Tibial artery (tissue), 4 donors: ENCODE data around the gene SLC17A1.

Experiments used
- DNase-seq, 2 donors: peaks; one replicate each; pipeline ENCODE4 v3.0.0-alpha.2; 2019
- H3K27ac ChIP-seq, 2 donors: fragments of 200-600 bp; sonication (generic) in 1 of 2; 1 replicate in 1 of 2; 2 replicates in 1 of 2; pipeline ENCODE4 v1.5.1; 2018 to 2019; ENCODE audit warnings: mild to moderate bottlenecking in 1 of 2
- H3K27me3 ChIP-seq, 2 donors: fragments of 200-600 bp; sonication (generic) in 1 of 2; one replicate each; pipeline versions ENCODE4 v1.5.1 to v1.6.0; 2016 to 2019
- H3K36me3 ChIP-seq, 3 donors: fragments of 200-600 bp; sonication (generic) in 2 of 3; one replicate each; pipeline ENCODE4 v1.5.1; 2016 to 2019; ENCODE audit warnings: mild to moderate bottlenecking in 2 of 3
- H3K4me1 ChIP-seq, 4 donors: fragments of 200-600 bp; sonication (generic) in 2 of 4; 1 replicate in 3 of 4; 2 replicates in 1 of 4; pipeline ENCODE4 v1.5.1; 2016 to 2019
- H3K4me3 ChIP-seq, 2 donors: fragments of 200-600 bp; sonication (generic) in 1 of 2; 1 replicate in 1 of 2; 2 replicates in 1 of 2; pipeline ENCODE4 v1.5.1; 2018 to 2019; ENCODE audit warnings: mild to moderate bottlenecking in 2 of 2
- H3K9me3 ChIP-seq, 3 donors: fragments of 200-600 bp; sonication (generic) in 1 of 3; one replicate each; pipeline ENCODE4 v1.5.1; 2016 to 2019
- intact Hi-C: fragments of 100-400 bp; cut with DNase I; formaldehyde crosslinking; loops from one replicate; pipeline ENCODE4 v1.15.0; 2023; ENCODE audit warnings: low total_unique reads
- TF ChIP-seq, protein P1 (sequence below), 2 experiments: fragments of 200-600 bp in 1 of 2; fragments of 450-650 bp in 1 of 2; IDR thresholded peaks; one replicate each; pipeline ENCODE4 v1.5.1; 2017 to 2019; ENCODE audit warnings: antibody characterized with exemption in 2 of 2, mild to moderate bottlenecking in 1 of 2, moderate library complexity in 1 of 2

The SLC17A1 gene

DNA sequence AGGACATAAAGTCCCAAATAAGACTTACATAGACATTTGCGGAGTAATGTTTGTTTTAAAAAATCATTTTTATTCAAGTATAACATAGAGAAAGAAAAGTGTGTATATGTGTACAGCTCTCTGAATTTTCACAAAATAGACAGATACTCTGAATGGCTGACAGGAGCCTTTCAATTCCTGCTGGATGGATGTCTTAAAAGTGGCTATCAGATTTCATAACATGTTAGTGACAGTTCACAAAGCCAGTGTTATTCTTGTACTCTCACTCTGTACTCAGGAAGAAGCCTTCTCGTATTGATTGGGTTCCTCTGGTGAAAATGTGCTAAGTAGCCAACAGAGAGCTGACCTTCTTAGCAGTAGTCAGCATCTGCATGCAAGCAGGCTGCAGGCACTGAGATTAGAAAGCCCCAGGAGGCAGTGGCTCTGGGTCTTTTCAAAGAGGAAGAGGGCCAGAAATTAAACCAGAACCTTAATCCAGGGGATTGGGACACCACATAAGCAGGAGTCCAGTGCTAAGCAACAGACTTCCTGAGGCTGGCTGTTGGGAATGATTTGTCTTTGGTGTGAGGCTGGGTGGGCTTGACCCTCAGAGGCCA lies 57.6 kb downstream of the SLC17A1 start:
- DNase-seq = no peak
- H3K27me3 ChIP-seq = no peaks in the 10 kb centered on the region
- H3K36me3 ChIP-seq = no peaks in the 10 kb centered on the region
- TF ChIP-seq, protein P1, sequence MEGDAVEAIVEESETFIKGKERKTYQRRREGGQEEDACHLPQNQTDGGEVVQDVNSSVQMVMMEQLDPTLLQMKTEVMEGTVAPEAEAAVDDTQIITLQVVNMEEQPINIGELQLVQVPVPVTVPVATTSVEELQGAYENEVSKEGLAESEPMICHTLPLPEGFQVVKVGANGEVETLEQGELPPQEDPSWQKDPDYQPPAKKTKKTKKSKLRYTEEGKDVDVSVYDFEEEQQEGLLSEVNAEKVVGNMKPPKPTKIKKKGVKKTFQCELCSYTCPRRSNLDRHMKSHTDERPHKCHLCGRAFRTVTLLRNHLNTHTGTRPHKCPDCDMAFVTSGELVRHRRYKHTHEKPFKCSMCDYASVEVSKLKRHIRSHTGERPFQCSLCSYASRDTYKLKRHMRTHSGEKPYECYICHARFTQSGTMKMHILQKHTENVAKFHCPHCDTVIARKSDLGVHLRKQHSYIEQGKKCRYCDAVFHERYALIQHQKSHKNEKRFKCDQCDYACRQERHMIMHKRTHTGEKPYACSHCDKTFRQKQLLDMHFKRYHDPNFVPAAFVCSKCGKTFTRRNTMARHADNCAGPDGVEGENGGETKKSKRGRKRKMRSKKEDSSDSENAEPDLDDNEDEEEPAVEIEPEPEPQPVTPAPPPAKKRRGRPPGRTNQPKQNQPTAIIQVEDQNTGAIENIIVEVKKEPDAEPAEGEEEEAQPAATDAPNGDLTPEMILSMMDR (IDR thresholded peaks at IDR 0.05) = no peak
- H3K9me3 ChIP-seq = no peaks in the 10 kb centered on the region
- intact Hi-C loops = no loop called here
- H3K4me3 ChIP-seq = no peak overlapping the region
- no peaks in the 10 kb centered on the region for H3K4me1 ChIP-seq
- no peak overlapping the region for H3K27ac ChIP-seq

DNA sequence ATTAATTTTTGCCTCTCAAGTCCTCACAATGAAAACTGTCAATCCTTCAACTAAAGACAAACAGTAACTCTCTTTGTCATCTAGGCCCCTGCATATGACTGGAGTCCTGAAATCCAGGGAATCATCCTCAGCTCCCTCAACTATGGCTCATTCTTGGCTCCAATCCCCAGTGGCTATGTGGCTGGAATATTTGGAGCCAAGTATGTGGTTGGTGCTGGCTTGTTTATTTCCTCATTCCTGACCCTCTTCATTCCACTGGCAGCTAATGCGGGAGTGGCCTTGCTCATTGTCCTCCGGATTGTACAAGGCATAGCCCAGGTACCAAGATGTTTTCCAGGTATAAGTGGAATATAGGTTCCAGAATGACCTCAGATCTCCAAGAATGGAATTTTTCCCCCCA lies 61.9 kb downstream of the SLC17A1 start:
- intact Hi-C loops = no loop called here
- Histone ChIP-seq H3K4me3 (no peak overlapping the region), H3K4me1 (no peaks in the 10 kb centered on the region), H3K9me3 (no peaks in the 10 kb centered on the region), H3K36me3 (no peaks in the 10 kb centered on the region), H3K27ac (no peak overlapping the region), H3K27me3 (no peaks in the 10 kb centered on the region)
- no peak for DNase-seq
- TF ChIP-seq, protein P1 (IDR thresholded peaks at IDR 0.05) = no peak

DNA sequence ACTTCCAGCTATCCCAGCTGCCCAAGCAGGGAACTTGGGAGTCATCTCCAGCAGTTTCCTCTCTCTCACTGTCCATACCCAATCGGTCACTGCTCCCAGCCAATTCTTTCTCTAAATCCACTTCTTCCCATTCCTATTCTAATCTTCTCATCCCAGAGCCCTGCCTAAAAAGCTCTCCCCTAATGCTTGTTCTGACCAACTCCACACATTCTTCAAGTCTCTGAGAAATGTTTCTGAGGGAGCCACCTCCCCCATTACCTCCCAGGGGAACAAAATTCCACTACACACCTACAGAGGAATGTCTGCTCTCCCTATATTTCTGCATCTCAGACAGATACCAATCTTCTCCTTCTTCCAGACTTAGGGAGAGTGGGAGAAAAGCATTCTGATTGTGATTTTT lies 63.3 kb downstream of the SLC17A1 start:
- no peak for DNase-seq
- H3K27ac ChIP-seq = no peak overlapping the region
- TF ChIP-seq, protein P1 (IDR thresholded peaks at IDR 0.05) = no peak
- no peaks in the 10 kb centered on the region for H3K36me3 ChIP-seq
- no peaks in the 10 kb centered on the region for H3K27me3 ChIP-seq
- H3K9me3 ChIP-seq = no peaks in the 10 kb centered on the region
- no peaks in the 10 kb centered on the region for H3K4me1 ChIP-seq
- no peak overlapping the region for H3K4me3 ChIP-seq
- intact Hi-C loops = no loop called here

DNA sequence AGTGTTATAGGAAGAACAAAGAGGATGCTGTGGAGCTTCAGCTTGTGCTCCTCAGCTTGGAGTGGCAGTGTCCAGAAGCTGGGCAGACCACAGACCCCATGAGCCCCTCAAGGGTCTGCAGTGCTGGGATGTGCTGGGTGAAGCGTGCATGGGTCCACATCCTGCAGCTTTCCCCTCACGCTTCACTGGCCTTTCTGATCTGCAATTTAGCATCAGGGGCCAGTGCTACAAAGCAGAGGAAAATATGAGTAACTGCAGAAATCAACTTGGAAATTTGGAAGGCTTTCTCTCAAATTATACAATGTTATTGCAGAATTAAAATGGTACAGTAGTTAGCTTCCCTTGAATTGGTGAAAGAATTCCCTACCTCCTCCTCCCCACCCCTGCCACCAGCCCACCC lies 67.2 kb downstream of the SLC17A1 start:
- H3K9me3 ChIP-seq = no peaks in the 10 kb centered on the region
- no peaks in the 10 kb centered on the region for H3K4me1 ChIP-seq
- TF ChIP-seq, protein P1 (IDR thresholded peaks at IDR 0.05) = no peak
- intact Hi-C loops = no loop called here
- no peak for DNase-seq
- H3K27me3 ChIP-seq = no peaks in the 10 kb centered on the region
- no peak overlapping the region for H3K4me3 ChIP-seq
- H3K27ac ChIP-seq = no peak overlapping the region
- H3K36me3 ChIP-seq = no peaks in the 10 kb centered on the region

DNA sequence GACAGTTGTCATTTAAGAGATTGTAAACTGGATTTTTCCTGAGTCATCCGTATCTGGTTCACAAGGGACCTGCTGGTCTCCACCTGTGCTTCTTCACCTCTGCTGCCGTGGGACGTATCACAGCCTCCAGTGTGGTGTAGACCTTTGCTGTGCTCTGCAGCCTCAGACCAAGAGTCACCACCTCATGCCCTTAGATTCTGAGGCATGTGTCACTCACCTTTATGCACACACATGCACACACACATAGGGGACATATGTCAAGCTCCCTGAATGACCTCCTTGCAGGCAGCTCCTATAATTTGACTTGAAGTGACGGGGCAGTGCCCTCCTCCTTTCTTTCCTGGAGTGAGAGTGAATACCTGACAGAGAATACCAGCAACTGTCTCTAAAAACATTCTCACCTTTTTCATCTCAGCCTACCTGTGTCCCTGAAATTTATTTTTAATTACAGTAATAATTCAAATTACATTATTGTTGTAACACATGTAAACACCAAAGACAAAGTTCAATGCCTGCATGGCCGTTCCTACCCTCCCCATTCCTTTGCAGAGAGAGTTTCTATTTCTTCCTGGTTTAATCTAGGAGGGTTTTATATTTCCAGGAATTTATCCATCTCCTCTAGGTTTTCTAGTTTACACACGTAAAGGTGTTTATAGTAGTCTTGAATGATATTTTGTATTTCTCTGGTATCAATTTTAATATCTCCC lies 73.8 kb downstream of the SLC17A1 start:
- Histone ChIP-seq H3K9me3 (no peaks in the 10 kb centered on the region), H3K36me3 (no peaks in the 10 kb centered on the region), H3K27me3 (no peaks in the 10 kb centered on the region), H3K4me1 (no peaks in the 10 kb centered on the region), H3K4me3 (no peak overlapping the region), H3K27ac (no peak overlapping the region)
- intact Hi-C loops = no loop called here
- DNase-seq = no peak
- TF ChIP-seq, protein P1 (IDR thresholded peaks at IDR 0.05) = no peak
